GM12878 (cell line): ENCODE data around the gene TGFB2.

Source experiments
- BACH1 ChIP-seq: fragments of 450-650 bp; IDR thresholded peaks from 2 replicates; pipeline ENCODE4 v1.6.1; 2017; ENCODE audit warnings: mild to moderate bottlenecking, borderline replicate concordance
- CEBPB ChIP-seq, 2 experiments: fragments of 150-350 bp in 1 of 2; IDR thresholded peaks; 2 replicates each; pipeline ENCODE4 v1.6.1; 2012 to 2014; ENCODE audit warnings: low read depth in 2 of 2, low read length in 2 of 2, borderline replicate concordance in 1 of 2, inconsistent platforms in 1 of 2
- LARP7 ChIP-seq: fragments of 450-650 bp; IDR thresholded peaks from 2 replicates; pipeline ENCODE4 v1.6.1; 2017; ENCODE audit warnings: mild to moderate bottlenecking
- MEF2A ChIP-seq: IDR thresholded peaks from 2 replicates; pipeline ENCODE4 v1.6.1; 2011; ENCODE audit warnings: low read depth, mild to moderate bottlenecking, low read length, moderate library complexity; ENCODE audit not compliant: insufficient read depth
- MXI1 ChIP-seq: fragments of 150-350 bp; IDR thresholded peaks from 2 replicates; pipeline ENCODE4 v1.6.1; 2011; ENCODE audit warnings: low read depth, mild to moderate bottlenecking, inconsistent platforms, low read length, improper control_type of control experiment
- POLR2A ChIP-seq: IDR thresholded peaks from 2 replicates; pipeline ENCODE4 v1.6.1; 2011; ENCODE audit warnings: low read depth, mild to moderate bottlenecking, low read length
- POLR2AphosphoS5 ChIP-seq: IDR thresholded peaks from 2 replicates; pipeline ENCODE4 v1.6.1; 2011; ENCODE audit warnings: mild to moderate bottlenecking, low read length, inconsistent platforms
- RFX5 ChIP-seq: IDR thresholded peaks from 2 replicates; pipeline ENCODE4 v1.6.1; 2011; ENCODE audit warnings: low read depth, low read length, improper control_type of control experiment
- SUPT20H ChIP-seq: IDR thresholded peaks from 2 replicates; pipeline ENCODE4 v1.6.1; 2011; ENCODE audit warnings: low read depth, mild to moderate bottlenecking, low read length, moderate library complexity, borderline replicate concordance; ENCODE audit not compliant: control insufficient read depth
- ZNF207 ChIP-seq: fragments of 450-650 bp; IDR thresholded peaks from 2 replicates; pipeline ENCODE4 v1.6.1; 2014; ENCODE audit warnings: antibody characterized with exemption, mild to moderate bottlenecking, borderline replicate concordance
- TF ChIP-seq, protein P1 (sequence below), 3 experiments: IDR thresholded peaks in 2 of 3; conservative IDR thresholded peaks in 1 of 3; 2 replicates each; pipeline ENCODE4 v1.5.1; 2011; ENCODE audit warnings: low read depth in 3 of 3, low read length in 3 of 3, mild to moderate bottlenecking in 3 of 3, control low read depth in 2 of 3, moderate library complexity in 2 of 3, inconsistent platforms in 1 of 3, mixed read lengths in 1 of 3; ENCODE audit not compliant: control insufficient read depth in 2 of 3, insufficient read depth in 1 of 3; ENCODE audit errors: extremely low read depth in 1 of 3

DNA sequence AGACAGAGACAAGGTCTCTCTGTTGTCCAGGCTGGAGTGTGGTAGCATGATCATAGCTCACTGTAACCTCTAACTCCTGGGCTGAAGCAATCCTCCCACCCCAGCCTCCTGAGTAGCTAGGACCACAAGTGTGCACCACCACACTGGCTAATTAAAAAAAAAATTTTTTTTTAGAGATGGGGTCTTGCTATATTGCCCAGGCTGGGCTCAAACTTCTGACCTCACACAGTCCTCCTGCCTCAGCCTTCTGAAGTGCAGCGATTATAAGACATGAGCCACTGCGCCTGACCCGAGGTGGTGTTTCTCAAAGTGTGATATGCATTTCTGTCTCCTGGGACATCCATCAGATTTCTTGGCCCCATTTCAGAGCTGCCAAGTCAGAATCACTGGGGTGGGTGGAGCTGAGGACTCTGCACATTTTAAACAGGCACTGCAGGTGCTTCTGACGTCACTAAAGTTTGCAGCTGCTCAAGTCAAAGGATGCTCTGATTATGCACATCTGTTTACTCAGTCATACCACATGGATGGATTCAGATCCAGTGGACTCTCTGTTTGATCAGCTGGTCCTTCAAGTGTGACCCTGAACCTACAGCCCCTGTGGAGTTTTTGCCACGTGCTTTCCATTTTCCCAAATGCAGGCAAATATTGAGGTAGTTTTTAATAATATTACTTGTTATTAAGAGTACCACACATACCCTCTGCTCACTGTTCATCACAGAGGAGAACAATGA lies 21.4 kb downstream of the TGFB2 start:
- TF ChIP-seq BACH1 (no peak), CEBPB (IDR thresholded peaks at IDR 0.05; ENCODE audit: borderline replicate concordance in 1 of 2, low read depth in 2 of 2, low read length in 2 of 2) (no peak), MEF2A (no peak), LARP7 (no peak), ZNF207 (no peak), POLR2AphosphoS5 (no peak), POLR2A (no peak), SUPT20H (no peak), RFX5 (no peak), MXI1 (no peak)
- TF ChIP-seq, protein P1, sequence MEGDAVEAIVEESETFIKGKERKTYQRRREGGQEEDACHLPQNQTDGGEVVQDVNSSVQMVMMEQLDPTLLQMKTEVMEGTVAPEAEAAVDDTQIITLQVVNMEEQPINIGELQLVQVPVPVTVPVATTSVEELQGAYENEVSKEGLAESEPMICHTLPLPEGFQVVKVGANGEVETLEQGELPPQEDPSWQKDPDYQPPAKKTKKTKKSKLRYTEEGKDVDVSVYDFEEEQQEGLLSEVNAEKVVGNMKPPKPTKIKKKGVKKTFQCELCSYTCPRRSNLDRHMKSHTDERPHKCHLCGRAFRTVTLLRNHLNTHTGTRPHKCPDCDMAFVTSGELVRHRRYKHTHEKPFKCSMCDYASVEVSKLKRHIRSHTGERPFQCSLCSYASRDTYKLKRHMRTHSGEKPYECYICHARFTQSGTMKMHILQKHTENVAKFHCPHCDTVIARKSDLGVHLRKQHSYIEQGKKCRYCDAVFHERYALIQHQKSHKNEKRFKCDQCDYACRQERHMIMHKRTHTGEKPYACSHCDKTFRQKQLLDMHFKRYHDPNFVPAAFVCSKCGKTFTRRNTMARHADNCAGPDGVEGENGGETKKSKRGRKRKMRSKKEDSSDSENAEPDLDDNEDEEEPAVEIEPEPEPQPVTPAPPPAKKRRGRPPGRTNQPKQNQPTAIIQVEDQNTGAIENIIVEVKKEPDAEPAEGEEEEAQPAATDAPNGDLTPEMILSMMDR (IDR thresholded peaks at IDR 0.05 in 2 of 3, conservative IDR thresholded peaks at IDR 0.05 in 1 of 3; ENCODE audit: control insufficient read depth in 2 of 3, extremely low read depth in 1 of 3, insufficient read depth in 1 of 3, low read depth in 3 of 3, low read length in 3 of 3): no peak
